ENCODE data around the gene COL18A1.

Gene COL18A1

GRCh38 chr21:45519182-45519581 is 114.2 kb downstream of the COL18A1 start:
- DNase-seq (ENCODE audit: low read depth, low spot score), result no peak
- in situ Hi-C loops (cut with HindIII; ENCODE audit: low sequenced_read_pairs), result no loop called here
- no peak overlapping the region for H3K4me3 ChIP-seq (ENCODE audit: low read depth, low read length)
- no peak for TF ChIP-seq CTCF (IDR thresholded peaks at IDR 0.05; ENCODE audit: low read depth, low read length)

GRCh38 chr21:45521241-45521640 is 116.3 kb downstream of the COL18A1 start:
- DNase-seq (ENCODE audit: low read depth, low spot score), result no peak
- in situ Hi-C loops (cut with HindIII; ENCODE audit: low sequenced_read_pairs), result no loop called here
- TF ChIP-seq CTCF (IDR thresholded peaks at IDR 0.05; ENCODE audit: low read depth, low read length), result no peak
- no peak overlapping the region for H3K4me3 ChIP-seq (ENCODE audit: low read depth, low read length)

GRCh38 chr21:45522381-45522780 is 117.4 kb downstream of the COL18A1 start:
- no peak overlapping the region for H3K4me3 ChIP-seq (ENCODE audit: low read depth, low read length)
- in situ Hi-C loops (cut with HindIII; ENCODE audit: low sequenced_read_pairs), result no loop called here
- no peak for DNase-seq (ENCODE audit: low read depth, low spot score)
- TF ChIP-seq CTCF (IDR thresholded peaks at IDR 0.05; ENCODE audit: low read depth, low read length), result no peak

- TF ChIP-seq CTCF (IDR thresholded peaks at IDR 0.05; ENCODE audit: low read depth, low read length), result no peak
- in situ Hi-C loops (cut with HindIII; ENCODE audit: low sequenced_read_pairs), result no loop called here
- no peak overlapping the region for H3K4me3 ChIP-seq (ENCODE audit: low read depth, low read length)
- no peak for DNase-seq (ENCODE audit: low read depth, low spot score)
Measured at GRCh38 chr21:45522986-45523385, 118.0 kb downstream of the COL18A1 start.

- no peak for DNase-seq (ENCODE audit: low read depth, low spot score)
- H3K4me3 ChIP-seq (ENCODE audit: low read depth, low read length), result no peak overlapping the region
- no peak for TF ChIP-seq CTCF (IDR thresholded peaks at IDR 0.05; ENCODE audit: low read depth, low read length)
- in situ Hi-C loops (cut with HindIII; ENCODE audit: low sequenced_read_pairs), result no loop called here
Measured at GRCh38 chr21:45523411-45524101, 118.6 kb downstream of the COL18A1 start.

- in situ Hi-C loops (cut with HindIII; ENCODE audit: low sequenced_read_pairs), result no loop called here
- DNase-seq (ENCODE audit: low read depth, low spot score), result no peak
Measured at GRCh38 chr21:45524756-45525152, 119.8 kb downstream of the COL18A1 start.

More at GRCh38 chr21:45524756-45525152, 119.8 kb downstream of the COL18A1 start:
- no peak for TF ChIP-seq CTCF (IDR thresholded peaks at IDR 0.05; ENCODE audit: low read depth, low read length)
- no peak overlapping the region for H3K4me3 ChIP-seq (ENCODE audit: low read depth, low read length)
